Panc1 (cell line): Measurements from ENCODE around the gene KCTD15. TPM values are rescaled to one million over a fixed set of nuclear protein-coding genes. Genes with fewer than 3 reads are reported as not detected.

Source experiments
- ATAC-seq: fragments of 200-7000 bp; cut with Tn5 transposase; 2 replicates; pipeline ENCODE4 v1.9.1; 2020; ENCODE audit warnings: mild to moderate bottlenecking, moderate library complexity
- BruUV-seq: library from RNA; stranded (reverse); fragments of 400-500 nt; replicated peaks from 2 replicates; lab custom pipeline; 2021; lab: Mats Ljungman, UMichigan
- CTCF ChIA-PET: fragments of 300-600 bp; sonication (Branson Sonifier 250); formaldehyde crosslinking; loops from one replicate; lab custom pipeline; 2022; ENCODE audit warnings: antibody characterized with exemption; lab: Charles Lee
- POLR2A ChIA-PET: fragments of 300-600 bp; sonication (Branson Sonifier 250); formaldehyde crosslinking; loops from one replicate; lab custom pipeline; 2022; ENCODE audit warnings: antibody characterized with exemption; lab: Charles Lee
- DNase-seq: peaks from one replicate; pipeline ENCODE4 v3.0.0-alpha.2; 2010; ENCODE audit warnings: low read depth, low spot score
- H3K27ac ChIP-seq: 2 replicates; pipeline ENCODE4 v1.5.1; 2011; ENCODE audit warnings: mild to moderate bottlenecking, low read length, inconsistent platforms
- H3K27me3 ChIP-seq: fragments of 200-500 bp; sonication (Bioruptor generic); 2 replicates; pipeline ENCODE4 v1.6.0; 2014; ENCODE audit warnings: low read length, inconsistent platforms; ENCODE audit not compliant: control insufficient read depth, insufficient read depth
- H3K36me3 ChIP-seq: fragments of 200-500 bp; sonication (Bioruptor generic); 2 replicates; pipeline ENCODE4 v1.5.1; 2014; ENCODE audit warnings: inconsistent platforms, mild to moderate bottlenecking, low read length, moderate library complexity; ENCODE audit not compliant: control insufficient read depth, insufficient read depth
- H3K4me1 ChIP-seq: 2 replicates; pipeline ENCODE4 v1.5.1; 2011; ENCODE audit warnings: inconsistent platforms, mild to moderate bottlenecking, low read length, moderate library complexity; ENCODE audit not compliant: control insufficient read depth, insufficient read depth
- H3K4me3 ChIP-seq, 2 experiments: 2 replicates each; pipeline ENCODE4 v1.5.1; 2011 to 2012; ENCODE audit warnings: low read depth in 2 of 2, low read length in 2 of 2, mild to moderate bottlenecking in 2 of 2, inconsistent platforms in 1 of 2, moderate library complexity in 1 of 2
- H3K9me3 ChIP-seq: fragments of 200-500 bp; sonication (Bioruptor generic); 2 replicates; pipeline ENCODE4 v1.5.1; 2014; ENCODE audit warnings: low read depth, mild to moderate bottlenecking, inconsistent platforms, low read length, moderate library complexity; ENCODE audit not compliant: control insufficient read depth, insufficient read depth
- POLR2AphosphoS5 ChIP-seq: IDR thresholded peaks from 2 replicates; pipeline ENCODE4 v1.6.1; 2012; ENCODE audit warnings: mild to moderate bottlenecking, low read depth, low read length, moderate library complexity
- SIN3A ChIP-seq: IDR thresholded peaks from 2 replicates; pipeline ENCODE4 v1.6.1; 2012; ENCODE audit warnings: low read depth, mild to moderate bottlenecking, low read length, moderate library complexity, borderline replicate concordance; ENCODE audit not compliant: insufficient read depth
- TCF7L2 ChIP-seq: IDR thresholded peaks from 2 replicates; pipeline ENCODE4 v1.6.1; 2011; ENCODE audit warnings: mild to moderate bottlenecking, low read depth, low read length, inconsistent platforms
- in situ Hi-C: cut with HindIII; loops from 2 replicates; pipeline ENCODE4 v1.10.0; 2016; ENCODE audit warnings: low sequenced_read_pairs, low pct_unique_long_range_greater_than_20kb
- intact Hi-C: fragments of 100-400 bp; cut with micrococcal nuclease; formaldehyde crosslinking; loops from one replicate; pipeline ENCODE4 v1.10.0; 2022; ENCODE audit not compliant: unreplicated experiment
- total RNA-seq: library from RNA; stranded (reverse); gene quantifications from one replicate; pipeline ENCODE4 v1.2.1, GENCODE V29; 2021; ENCODE audit not compliant: unreplicated experiment
- TF ChIP-seq, protein P1 (sequence below): fragments of 450-650 bp; IDR thresholded peaks from 2 replicates; pipeline ENCODE4 v1.5.1; 2017; ENCODE audit warnings: mild to moderate bottlenecking
- TF ChIP-seq, protein P2 (sequence below), 2 experiments: IDR thresholded peaks; 2 replicates each; pipeline ENCODE4 v1.6.1; 2011 to 2012; ENCODE audit warnings: low read depth in 2 of 2, control low read depth in 1 of 2, low read length in 1 of 2, mild to moderate bottlenecking in 1 of 2, moderate library complexity in 1 of 2; ENCODE audit not compliant: insufficient read depth in 1 of 2

Gene KCTD15
- total RNA-seq, 1 experiment from 2014 or later = 27.8 TPM

DNA sequence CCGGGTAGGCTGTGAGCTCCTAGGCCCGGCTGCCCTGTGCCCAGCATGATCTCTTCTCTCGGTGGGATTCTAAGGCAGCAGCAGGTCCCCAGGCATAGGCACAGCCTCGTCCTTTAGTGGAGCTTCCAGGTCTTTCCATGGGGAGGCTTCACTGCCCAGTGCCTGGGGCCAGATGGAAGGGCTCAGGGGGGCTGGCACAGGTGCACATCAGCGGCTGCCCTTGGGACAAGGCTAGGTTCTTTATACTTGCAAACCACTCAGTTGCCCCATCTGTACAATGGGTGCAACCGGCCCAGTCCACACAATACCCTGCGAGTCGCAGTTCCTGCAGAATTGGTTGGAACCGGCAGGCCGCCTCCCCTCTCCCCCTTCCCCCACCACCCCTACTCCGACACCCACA is 14.2 kb downstream of the KCTD15 start:
- CTCF ChIA-PET = interaction anchor here (0.6 kb wide), 1 partner anchor 228 kb away, joined by 4 read pairs; no protein-coding TSS in a partner anchor
- DNase-seq = no peak
- Histone ChIP-seq H3K36me3 (0 out of 2 replicates have a peak, but pooled peaks cover 3% of the 10 kb centered on the region), H3K27ac (no peak overlapping the region), H3K27me3 (no peaks in the 10 kb centered on the region), H3K4me1 (no peaks in the 10 kb centered on the region), H3K9me3 (no peaks in the 10 kb centered on the region), H3K4me3 (no peak overlapping the region)
- POLR2A ChIA-PET = no interaction called here
- BruUV-seq = no TSS peak
- in situ Hi-C loops = no loop called here
- TF ChIP-seq POLR2AphosphoS5 = no peak
- TF ChIP-seq SIN3A = no peak
- no peak for ATAC-seq
- intact Hi-C loops = no loop called here

DNA sequence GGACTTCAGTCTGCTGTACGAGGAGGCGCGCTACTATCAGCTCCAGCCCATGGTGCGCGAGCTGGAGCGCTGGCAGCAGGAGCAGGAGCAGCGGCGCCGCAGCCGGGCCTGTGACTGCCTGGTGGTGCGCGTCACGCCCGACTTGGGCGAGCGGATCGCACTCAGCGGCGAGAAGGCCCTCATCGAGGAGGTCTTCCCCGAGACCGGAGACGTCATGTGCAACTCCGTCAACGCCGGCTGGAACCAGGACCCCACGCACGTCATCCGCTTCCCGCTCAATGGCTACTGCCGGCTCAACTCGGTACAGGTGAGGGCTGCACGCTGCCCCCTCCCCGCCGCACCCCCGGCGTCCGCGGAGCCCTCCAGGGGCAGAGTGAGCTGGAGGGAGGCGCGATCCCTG is 14.6 kb downstream of the KCTD15 start:
- BruUV-seq = no TSS peak
- ChIA-PET CTCF (no interaction called here), POLR2A (no interaction called here)
- Histone ChIP-seq H3K4me3 (no peak overlapping the region), H3K9me3 (no peaks in the 10 kb centered on the region), H3K4me1 (no peaks in the 10 kb centered on the region), H3K27me3 (no peaks in the 10 kb centered on the region), H3K36me3 (0 out of 2 replicates have a peak, but pooled peaks cover 3% of the 10 kb centered on the region), H3K27ac (no peak overlapping the region)
- TF ChIP-seq, protein P1, sequence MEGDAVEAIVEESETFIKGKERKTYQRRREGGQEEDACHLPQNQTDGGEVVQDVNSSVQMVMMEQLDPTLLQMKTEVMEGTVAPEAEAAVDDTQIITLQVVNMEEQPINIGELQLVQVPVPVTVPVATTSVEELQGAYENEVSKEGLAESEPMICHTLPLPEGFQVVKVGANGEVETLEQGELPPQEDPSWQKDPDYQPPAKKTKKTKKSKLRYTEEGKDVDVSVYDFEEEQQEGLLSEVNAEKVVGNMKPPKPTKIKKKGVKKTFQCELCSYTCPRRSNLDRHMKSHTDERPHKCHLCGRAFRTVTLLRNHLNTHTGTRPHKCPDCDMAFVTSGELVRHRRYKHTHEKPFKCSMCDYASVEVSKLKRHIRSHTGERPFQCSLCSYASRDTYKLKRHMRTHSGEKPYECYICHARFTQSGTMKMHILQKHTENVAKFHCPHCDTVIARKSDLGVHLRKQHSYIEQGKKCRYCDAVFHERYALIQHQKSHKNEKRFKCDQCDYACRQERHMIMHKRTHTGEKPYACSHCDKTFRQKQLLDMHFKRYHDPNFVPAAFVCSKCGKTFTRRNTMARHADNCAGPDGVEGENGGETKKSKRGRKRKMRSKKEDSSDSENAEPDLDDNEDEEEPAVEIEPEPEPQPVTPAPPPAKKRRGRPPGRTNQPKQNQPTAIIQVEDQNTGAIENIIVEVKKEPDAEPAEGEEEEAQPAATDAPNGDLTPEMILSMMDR = no peak
- TF ChIP-seq, protein P2, sequence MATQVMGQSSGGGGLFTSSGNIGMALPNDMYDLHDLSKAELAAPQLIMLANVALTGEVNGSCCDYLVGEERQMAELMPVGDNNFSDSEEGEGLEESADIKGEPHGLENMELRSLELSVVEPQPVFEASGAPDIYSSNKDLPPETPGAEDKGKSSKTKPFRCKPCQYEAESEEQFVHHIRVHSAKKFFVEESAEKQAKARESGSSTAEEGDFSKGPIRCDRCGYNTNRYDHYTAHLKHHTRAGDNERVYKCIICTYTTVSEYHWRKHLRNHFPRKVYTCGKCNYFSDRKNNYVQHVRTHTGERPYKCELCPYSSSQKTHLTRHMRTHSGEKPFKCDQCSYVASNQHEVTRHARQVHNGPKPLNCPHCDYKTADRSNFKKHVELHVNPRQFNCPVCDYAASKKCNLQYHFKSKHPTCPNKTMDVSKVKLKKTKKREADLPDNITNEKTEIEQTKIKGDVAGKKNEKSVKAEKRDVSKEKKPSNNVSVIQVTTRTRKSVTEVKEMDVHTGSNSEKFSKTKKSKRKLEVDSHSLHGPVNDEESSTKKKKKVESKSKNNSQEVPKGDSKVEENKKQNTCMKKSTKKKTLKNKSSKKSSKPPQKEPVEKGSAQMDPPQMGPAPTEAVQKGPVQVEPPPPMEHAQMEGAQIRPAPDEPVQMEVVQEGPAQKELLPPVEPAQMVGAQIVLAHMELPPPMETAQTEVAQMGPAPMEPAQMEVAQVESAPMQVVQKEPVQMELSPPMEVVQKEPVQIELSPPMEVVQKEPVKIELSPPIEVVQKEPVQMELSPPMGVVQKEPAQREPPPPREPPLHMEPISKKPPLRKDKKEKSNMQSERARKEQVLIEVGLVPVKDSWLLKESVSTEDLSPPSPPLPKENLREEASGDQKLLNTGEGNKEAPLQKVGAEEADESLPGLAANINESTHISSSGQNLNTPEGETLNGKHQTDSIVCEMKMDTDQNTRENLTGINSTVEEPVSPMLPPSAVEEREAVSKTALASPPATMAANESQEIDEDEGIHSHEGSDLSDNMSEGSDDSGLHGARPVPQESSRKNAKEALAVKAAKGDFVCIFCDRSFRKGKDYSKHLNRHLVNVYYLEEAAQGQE (IDR thresholded peaks at IDR 0.05; ENCODE audit: insufficient read depth in 1 of 2, low read depth in 2 of 2, low read length in 1 of 2) = no peak
- TF ChIP-seq SIN3A = no peak
- TF ChIP-seq POLR2AphosphoS5 = no peak
- no peak for TF ChIP-seq TCF7L2
- ATAC-seq (no peak), DNase-seq (no peak)
- in situ Hi-C loops (no loop called here), intact Hi-C loops (no loop called here)

DNA sequence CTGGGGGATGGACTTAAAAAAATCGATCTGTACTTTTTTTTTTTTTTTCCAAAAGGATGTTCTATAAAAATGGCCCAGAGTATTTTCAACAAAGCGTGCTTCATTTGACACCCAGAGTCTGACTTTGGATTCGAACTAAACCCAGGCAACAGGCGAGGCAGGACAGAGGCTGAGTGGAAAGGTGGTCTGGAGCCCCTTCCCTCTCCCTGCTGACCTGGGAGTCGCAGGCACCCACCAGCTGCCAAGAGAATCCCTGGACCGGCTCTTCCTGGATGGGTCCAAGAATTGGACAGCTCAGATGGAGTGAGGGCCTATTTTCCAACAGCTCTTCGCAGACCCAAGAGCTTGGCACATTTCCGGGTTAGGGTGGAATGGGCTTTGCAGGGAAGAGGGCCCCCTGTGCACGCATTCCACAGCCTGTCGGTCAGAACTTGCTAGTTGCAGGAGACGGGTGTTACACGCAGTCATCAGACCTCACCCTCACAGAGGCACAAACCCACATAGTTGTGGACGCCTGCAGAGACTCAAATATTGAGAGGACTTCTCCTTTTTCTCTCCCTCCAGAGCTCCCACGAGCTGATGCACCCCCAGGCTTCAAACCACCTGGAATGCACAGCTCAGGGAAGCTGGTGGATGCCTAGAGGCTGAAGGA is 15.2 kb downstream of the KCTD15 start:
- Histone ChIP-seq H3K27me3 (no peaks in the 10 kb centered on the region), H3K4me3 (no peak overlapping the region), H3K4me1 (no peaks in the 10 kb centered on the region), H3K27ac (no peak overlapping the region), H3K9me3 (no peaks in the 10 kb centered on the region), H3K36me3 (0 out of 2 replicates have a peak, but pooled peaks cover 2% of the 10 kb centered on the region)
- CTCF ChIA-PET = no interaction called here
- TF ChIP-seq POLR2AphosphoS5 (no peak), SIN3A (no peak), TCF7L2 (no peak)
- TF ChIP-seq, protein P1 = no peak
- TF ChIP-seq, protein P2 (IDR thresholded peaks at IDR 0.05; ENCODE audit: insufficient read depth in 1 of 2, low read depth in 2 of 2, low read length in 1 of 2) = no peak
- no peak for ATAC-seq
- no peak for DNase-seq
- no TSS peak for BruUV-seq
- in situ Hi-C loops (no loop called here), intact Hi-C loops (no loop called here)
- POLR2A ChIA-PET = no interaction called here
